Measurements from ENCODE around the gene SMC5.

The SMC5 gene

DNA sequence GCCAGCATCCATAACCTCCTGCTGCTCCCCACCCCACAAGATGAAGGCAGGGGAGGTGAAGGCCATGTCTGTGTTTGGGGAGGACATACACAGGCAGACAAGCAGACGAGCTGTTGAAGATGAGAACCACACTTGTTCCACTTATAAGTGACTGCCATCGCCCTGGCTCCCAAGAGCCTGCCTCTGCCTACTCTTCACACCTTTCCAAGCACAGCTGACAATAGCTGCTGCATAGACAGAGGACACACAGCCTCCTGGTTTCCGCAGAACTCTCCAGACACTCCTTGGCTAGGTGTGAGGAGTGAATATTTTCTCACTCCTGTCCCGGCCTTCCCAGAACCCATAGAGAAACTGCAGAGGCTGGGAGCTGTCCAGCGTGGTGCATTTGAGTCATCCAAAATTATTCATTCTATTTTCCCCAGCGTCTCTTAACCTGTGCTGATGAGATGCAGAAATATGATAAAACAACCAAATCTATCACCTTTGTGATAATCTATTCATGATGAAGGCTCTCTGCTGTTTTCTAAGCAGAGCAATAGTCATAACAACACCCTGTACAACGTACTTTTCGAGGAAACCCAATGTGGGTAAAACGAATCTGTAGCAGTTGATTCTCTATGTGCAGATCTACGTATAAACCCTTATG lies 131.0 kb downstream of the SMC5 start:
- TF ChIP-seq TCF12 (IDR thresholded peaks at IDR 0.05; ENCODE audit: low read depth) = no peak
- TF ChIP-seq, protein P1, sequence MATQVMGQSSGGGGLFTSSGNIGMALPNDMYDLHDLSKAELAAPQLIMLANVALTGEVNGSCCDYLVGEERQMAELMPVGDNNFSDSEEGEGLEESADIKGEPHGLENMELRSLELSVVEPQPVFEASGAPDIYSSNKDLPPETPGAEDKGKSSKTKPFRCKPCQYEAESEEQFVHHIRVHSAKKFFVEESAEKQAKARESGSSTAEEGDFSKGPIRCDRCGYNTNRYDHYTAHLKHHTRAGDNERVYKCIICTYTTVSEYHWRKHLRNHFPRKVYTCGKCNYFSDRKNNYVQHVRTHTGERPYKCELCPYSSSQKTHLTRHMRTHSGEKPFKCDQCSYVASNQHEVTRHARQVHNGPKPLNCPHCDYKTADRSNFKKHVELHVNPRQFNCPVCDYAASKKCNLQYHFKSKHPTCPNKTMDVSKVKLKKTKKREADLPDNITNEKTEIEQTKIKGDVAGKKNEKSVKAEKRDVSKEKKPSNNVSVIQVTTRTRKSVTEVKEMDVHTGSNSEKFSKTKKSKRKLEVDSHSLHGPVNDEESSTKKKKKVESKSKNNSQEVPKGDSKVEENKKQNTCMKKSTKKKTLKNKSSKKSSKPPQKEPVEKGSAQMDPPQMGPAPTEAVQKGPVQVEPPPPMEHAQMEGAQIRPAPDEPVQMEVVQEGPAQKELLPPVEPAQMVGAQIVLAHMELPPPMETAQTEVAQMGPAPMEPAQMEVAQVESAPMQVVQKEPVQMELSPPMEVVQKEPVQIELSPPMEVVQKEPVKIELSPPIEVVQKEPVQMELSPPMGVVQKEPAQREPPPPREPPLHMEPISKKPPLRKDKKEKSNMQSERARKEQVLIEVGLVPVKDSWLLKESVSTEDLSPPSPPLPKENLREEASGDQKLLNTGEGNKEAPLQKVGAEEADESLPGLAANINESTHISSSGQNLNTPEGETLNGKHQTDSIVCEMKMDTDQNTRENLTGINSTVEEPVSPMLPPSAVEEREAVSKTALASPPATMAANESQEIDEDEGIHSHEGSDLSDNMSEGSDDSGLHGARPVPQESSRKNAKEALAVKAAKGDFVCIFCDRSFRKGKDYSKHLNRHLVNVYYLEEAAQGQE (IDR thresholded peaks at IDR 0.05; ENCODE audit: low read depth) = peak; percentile 86

DNA sequence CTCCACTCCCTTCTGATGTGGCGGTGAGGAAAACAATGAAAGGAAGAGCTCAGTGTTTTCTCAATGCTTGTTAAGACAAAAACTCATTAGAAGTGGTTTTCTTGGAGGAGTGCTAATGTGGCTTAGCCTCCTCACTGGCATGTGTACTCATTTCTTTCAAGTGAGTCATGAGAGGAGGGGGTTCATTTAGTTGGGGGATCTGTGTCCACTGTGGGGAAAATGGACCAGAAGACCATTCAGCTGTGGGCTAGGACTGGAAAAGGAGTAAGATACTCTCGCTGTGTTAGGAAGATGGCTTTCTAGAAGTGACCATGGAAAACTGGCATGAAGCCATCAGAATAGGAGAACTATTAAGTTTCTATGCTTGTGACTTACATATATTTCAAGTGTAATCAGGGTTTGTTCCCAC lies 132.2 kb downstream of the SMC5 start:
- TF ChIP-seq CREB1 (IDR thresholded peaks at IDR 0.05; ENCODE audit: low read depth) = no peak
- TF ChIP-seq, protein P2, sequence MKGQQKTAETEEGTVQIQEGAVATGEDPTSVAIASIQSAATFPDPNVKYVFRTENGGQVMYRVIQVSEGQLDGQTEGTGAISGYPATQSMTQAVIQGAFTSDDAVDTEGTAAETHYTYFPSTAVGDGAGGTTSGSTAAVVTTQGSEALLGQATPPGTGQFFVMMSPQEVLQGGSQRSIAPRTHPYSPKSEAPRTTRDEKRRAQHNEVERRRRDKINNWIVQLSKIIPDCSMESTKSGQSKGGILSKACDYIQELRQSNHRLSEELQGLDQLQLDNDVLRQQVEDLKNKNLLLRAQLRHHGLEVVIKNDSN (IDR thresholded peaks at IDR 0.05) = no peak
- TF ChIP-seq, protein P3, sequence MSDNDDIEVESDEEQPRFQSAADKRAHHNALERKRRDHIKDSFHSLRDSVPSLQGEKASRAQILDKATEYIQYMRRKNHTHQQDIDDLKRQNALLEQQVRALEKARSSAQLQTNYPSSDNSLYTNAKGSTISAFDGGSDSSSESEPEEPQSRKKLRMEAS (IDR thresholded peaks at IDR 0.05) = no peak
- no peak for TF ChIP-seq RAD21 (IDR thresholded peaks at IDR 0.05; ENCODE audit: low read depth)
- TF ChIP-seq CEBPB (IDR thresholded peaks at IDR 0.05) = no peak
- TF ChIP-seq EGR1 (IDR thresholded peaks at IDR 0.05) = no peak
- no peak for TF ChIP-seq NFIC (IDR thresholded peaks at IDR 0.05)
- no peak for TF ChIP-seq YY1 (IDR thresholded peaks at IDR 0.05; ENCODE audit: low read depth)
- no peak for TF ChIP-seq EP300 (IDR thresholded peaks at IDR 0.05; ENCODE audit: borderline replicate concordance)
- no peak for TF ChIP-seq TAF1 (IDR thresholded peaks at IDR 0.05; ENCODE audit: low read depth)
- TF ChIP-seq, protein P1 (IDR thresholded peaks at IDR 0.05; ENCODE audit: low read depth) = no peak
- TF ChIP-seq ZBTB7A (IDR thresholded peaks at IDR 0.05; ENCODE audit: low read depth) = no peak
- no peak for TF ChIP-seq FOXM1 (IDR thresholded peaks at IDR 0.05; ENCODE audit: borderline replicate concordance, low read depth)
- no peak for TF ChIP-seq TCF12 (IDR thresholded peaks at IDR 0.05; ENCODE audit: low read depth)
- TF ChIP-seq TEAD4 (IDR thresholded peaks at IDR 0.05) = no peak

DNA sequence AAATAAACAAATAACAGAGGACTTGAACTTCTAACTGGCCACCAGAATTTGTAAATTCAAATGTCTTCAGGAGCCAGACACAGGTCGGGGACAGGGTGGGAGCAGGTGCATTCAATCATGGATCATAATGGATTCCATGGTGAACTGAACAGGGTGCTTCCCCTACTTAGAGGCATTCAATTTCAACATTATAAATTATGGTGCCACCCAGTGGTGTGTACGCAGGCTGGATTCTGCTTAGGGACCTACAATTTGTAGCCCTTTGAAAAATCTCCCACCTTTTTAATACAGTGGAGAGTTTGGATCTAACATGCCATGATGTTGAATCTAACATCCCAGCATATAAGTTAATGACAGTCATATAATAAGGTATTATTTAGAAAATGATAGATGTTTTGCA lies 133.4 kb downstream of the SMC5 start:
- no peak for TF ChIP-seq CREB1 (IDR thresholded peaks at IDR 0.05; ENCODE audit: low read depth)
- TF ChIP-seq FOXM1 (IDR thresholded peaks at IDR 0.05; ENCODE audit: borderline replicate concordance, low read depth) = no peak
- TF ChIP-seq TCF12 (IDR thresholded peaks at IDR 0.05; ENCODE audit: low read depth) = no peak
- TF ChIP-seq, protein P1 (IDR thresholded peaks at IDR 0.05; ENCODE audit: low read depth) = no peak
- no peak for TF ChIP-seq YY1 (IDR thresholded peaks at IDR 0.05; ENCODE audit: low read depth)
- no peak for TF ChIP-seq TEAD4 (IDR thresholded peaks at IDR 0.05)
- TF ChIP-seq, protein P3 (IDR thresholded peaks at IDR 0.05) = no peak
- TF ChIP-seq ZBTB7A (IDR thresholded peaks at IDR 0.05; ENCODE audit: low read depth) = no peak
- TF ChIP-seq NFIC (IDR thresholded peaks at IDR 0.05) = no peak
- TF ChIP-seq EGR1 (IDR thresholded peaks at IDR 0.05) = no peak
- no peak for TF ChIP-seq RAD21 (IDR thresholded peaks at IDR 0.05; ENCODE audit: low read depth)

DNA sequence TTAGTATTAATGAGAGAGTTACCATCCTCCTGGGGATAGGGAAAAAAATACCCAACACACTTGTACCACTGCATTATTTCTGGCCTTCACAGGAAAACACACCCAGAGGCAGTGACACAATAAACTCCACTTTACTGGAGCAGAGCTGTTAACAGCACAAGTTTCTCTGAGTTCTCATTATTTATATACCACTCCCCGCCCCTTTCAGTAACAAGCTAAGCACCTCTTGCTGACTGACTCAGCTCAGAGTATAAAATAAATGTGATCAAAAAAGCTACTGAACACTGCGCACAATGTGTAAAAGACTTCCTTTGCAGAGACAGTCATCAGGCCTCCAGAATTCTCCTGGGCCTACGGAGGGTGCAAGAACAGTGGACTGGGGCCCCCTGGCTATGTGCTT lies 134.1 kb downstream of the SMC5 start:
- TF ChIP-seq, protein P2 (IDR thresholded peaks at IDR 0.05) = no peak
- TF ChIP-seq ZBTB7A (IDR thresholded peaks at IDR 0.05; ENCODE audit: low read depth) (no peak), TCF12 (IDR thresholded peaks at IDR 0.05; ENCODE audit: low read depth) (no peak), CREB1 (IDR thresholded peaks at IDR 0.05; ENCODE audit: low read depth) (no peak), TAF1 (IDR thresholded peaks at IDR 0.05; ENCODE audit: low read depth) (no peak), FOXM1 (IDR thresholded peaks at IDR 0.05; ENCODE audit: borderline replicate concordance, low read depth) (no peak), RAD21 (IDR thresholded peaks at IDR 0.05; ENCODE audit: low read depth) (no peak), TEAD4 (IDR thresholded peaks at IDR 0.05) (no peak), EP300 (IDR thresholded peaks at IDR 0.05; ENCODE audit: borderline replicate concordance) (no peak), NFIC (IDR thresholded peaks at IDR 0.05) (no peak), EGR1 (IDR thresholded peaks at IDR 0.05) (no peak), CEBPB (IDR thresholded peaks at IDR 0.05) (no peak), YY1 (IDR thresholded peaks at IDR 0.05; ENCODE audit: low read depth) (no peak)
- TF ChIP-seq, protein P3 (IDR thresholded peaks at IDR 0.05) = no peak
- TF ChIP-seq, protein P1 (IDR thresholded peaks at IDR 0.05; ENCODE audit: low read depth) = no peak

Measured in Ishikawa (cell line).